WTC11 (cell line): ENCODE measurements around the gene IP6K3.

ENCODE experiments used
- CTCF ChIP-seq: fragments of 200-600 bp; IDR thresholded peaks from 2 replicates; pipeline ENCODE4 v1.8.0; 2022; ENCODE audit warnings: antibody characterized with exemption
- FOXJ3 ChIP-seq: sonication (generic); formaldehyde crosslinking; IDR thresholded peaks from 2 replicates; pipeline ENCODE4 v1.9.0; 2021; ENCODE audit warnings: missing genetic modification reagents, mild to moderate bottlenecking, borderline replicate concordance
- TF ChIP-seq, protein P1 (sequence below): sonication (generic); formaldehyde crosslinking; IDR thresholded peaks from 2 replicates; pipeline ENCODE4 v1.8.1; 2023; ENCODE audit warnings: mild to moderate bottlenecking, missing genetic modification reagents, borderline replicate concordance

DNA sequence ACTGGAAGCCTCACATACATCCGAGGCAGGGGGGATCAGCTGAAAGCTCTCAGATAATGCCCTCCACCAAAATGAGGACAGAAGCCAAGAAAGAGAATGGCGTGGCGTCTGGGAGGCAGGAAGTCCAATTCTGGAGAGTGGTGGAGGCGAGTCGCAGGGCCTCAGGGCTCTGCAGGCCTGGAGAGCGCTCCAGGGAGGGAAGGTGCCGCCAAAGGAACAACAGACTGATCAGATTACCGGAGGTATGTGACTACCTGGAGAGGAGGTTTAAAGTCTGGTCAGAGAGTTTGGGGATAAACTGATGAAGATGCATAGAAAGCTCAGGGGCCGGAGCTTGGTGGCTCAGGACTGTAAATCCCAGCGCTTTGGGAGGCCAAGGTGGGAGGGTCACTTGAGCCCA is 11.2 kb upstream of the IP6K3 start:
- TF ChIP-seq, protein P1, sequence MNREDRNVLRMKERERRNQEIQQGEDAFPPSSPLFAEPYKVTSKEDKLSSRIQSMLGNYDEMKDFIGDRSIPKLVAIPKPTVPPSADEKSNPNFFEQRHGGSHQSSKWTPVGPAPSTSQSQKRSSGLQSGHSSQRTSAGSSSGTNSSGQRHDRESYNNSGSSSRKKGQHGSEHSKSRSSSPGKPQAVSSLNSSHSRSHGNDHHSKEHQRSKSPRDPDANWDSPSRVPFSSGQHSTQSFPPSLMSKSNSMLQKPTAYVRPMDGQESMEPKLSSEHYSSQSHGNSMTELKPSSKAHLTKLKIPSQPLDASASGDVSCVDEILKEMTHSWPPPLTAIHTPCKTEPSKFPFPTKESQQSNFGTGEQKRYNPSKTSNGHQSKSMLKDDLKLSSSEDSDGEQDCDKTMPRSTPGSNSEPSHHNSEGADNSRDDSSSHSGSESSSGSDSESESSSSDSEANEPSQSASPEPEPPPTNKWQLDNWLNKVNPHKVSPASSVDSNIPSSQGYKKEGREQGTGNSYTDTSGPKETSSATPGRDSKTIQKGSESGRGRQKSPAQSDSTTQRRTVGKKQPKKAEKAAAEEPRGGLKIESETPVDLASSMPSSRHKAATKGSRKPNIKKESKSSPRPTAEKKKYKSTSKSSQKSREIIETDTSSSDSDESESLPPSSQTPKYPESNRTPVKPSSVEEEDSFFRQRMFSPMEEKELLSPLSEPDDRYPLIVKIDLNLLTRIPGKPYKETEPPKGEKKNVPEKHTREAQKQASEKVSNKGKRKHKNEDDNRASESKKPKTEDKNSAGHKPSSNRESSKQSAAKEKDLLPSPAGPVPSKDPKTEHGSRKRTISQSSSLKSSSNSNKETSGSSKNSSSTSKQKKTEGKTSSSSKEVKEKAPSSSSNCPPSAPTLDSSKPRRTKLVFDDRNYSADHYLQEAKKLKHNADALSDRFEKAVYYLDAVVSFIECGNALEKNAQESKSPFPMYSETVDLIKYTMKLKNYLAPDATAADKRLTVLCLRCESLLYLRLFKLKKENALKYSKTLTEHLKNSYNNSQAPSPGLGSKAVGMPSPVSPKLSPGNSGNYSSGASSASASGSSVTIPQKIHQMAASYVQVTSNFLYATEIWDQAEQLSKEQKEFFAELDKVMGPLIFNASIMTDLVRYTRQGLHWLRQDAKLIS (CRISPR knock-in tag): no peak
- no peak for TF ChIP-seq CTCF
- no peak for TF ChIP-seq FOXJ3 (CRISPR knock-in tag)
